NCI-H2029 (cell line): ENCODE measurements around the gene CXorf49.
"Not testable (repeated sequence)": the region's sequence is repeated elsewhere in the genome, so short reads cannot be mapped to it uniquely, and the experiment has no call there.

Experiments used
- DNase-seq: peaks from one replicate; lab custom pipeline; 2025; lab: John Stamatoyannopoulos, UW

Gene CXorf49

DNA sequence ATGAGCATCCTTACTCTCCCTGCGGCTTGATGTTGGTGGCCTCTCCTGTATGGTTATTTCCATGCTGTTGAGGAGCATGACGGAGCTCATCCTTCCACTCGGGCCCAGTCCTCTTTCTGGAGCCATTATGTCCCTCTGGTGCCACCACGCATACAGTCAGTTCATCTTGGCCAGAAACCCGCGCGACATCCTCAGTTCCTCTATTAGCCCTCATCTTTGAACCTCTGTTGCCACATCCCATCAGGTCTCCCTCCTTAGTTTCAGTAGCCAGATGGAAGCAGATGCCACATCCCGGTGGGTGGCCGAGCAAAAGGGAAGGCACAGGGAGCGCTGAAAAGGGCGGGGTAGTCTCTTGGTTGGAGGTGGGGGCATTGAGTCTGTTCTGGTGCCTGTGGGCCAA, 46.1 kb downstream of the CXorf49 start:
- DNase-seq: no peak

DNA sequence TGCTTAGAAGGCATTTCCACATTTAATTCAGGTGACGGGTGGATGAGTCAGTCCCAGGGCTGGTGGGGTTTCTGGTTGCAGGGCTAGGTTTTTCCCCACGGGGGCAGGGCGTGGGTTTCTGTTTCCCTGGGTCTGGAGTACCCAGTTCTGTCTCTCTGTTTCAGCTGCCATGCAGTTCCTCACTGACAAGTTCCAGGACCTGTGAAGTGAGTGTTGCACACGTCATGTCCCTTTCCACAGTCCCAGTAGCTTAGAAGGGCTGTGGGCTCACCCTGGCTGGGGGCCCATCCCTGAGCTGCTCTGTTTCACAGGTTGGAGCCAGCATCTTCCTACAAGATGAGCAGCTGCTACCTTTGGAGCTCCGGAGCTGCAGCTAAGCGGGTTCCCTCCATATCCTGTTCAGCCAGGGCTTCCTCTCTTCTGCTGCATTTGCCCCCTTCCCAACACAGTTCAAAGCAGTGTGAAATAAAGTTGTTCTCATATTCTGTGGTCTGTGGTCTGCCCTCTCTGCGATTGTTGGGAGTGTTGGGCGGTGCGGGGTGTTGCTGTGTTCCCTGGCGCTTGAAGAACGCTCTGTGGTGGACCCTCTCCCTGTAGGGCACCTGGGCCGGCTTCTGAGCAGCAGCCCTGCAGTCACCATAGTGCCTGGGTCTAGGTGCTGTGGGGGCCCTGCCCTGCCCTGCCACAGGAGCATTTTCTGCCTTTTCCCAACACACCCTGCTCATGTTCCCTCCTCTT, 46.9 kb downstream of the CXorf49 start:
- no peak for DNase-seq

DNA sequence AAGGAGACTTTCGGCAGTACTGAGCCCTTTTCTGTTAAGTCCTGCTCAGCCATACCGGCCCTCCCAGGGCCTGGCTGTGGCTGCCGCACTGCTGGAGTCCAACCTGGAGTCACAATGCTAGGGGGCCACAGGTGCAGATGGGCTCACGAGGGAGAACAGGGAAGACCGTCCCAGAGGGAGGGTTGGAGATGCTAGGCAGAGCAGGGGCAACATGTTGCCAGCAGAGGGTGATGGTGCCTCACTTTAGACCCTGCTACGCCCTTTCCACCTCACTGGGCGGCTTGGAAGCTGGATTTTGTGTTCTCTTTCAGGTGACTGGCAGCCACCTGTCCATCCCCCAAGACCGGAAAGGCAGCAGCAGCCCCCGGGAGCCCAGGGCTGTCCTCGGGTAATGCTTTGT, 48.1 kb downstream of the CXorf49 start:
- DNase-seq: not testable (repeated sequence)

DNA sequence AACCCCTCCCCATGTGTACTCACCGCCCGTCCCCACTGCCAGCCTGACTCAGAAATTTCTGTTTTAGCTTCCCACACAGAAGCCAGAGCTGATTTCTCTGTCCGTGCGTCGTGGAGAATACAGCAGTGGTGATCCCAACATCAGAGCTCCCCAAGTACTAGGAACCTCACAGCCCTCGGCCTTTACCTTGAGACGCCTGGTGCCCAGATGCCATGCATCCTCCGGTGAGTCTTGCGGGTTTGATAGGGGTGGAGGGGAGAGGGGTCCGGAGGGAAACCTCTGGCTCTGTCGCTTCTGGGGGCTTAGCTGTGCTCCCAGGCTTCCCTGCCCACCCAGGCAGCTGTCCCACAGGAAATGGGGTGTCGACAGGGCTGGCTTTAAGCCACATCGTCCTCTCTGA, 48.6 kb downstream of the CXorf49 start:
- no peak for DNase-seq

DNA sequence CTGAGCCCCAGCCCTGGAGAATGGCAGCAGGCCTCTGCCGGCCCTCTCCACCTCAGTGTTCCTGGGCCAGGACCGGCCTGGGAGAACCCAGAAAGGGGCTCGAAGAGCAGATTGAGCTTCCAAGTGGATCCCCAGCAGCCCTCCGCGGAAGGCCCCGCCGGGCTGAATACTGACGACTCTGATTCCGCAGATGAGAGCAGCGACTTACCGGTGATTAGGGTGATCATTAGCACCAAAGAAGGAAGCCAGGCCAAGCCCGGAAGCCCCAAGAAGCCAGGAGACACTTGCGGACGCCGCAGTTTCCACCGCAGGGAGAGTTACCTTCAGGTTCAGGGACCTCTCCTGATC, 49.9 kb downstream of the CXorf49 start:
- no peak for DNase-seq

DNA sequence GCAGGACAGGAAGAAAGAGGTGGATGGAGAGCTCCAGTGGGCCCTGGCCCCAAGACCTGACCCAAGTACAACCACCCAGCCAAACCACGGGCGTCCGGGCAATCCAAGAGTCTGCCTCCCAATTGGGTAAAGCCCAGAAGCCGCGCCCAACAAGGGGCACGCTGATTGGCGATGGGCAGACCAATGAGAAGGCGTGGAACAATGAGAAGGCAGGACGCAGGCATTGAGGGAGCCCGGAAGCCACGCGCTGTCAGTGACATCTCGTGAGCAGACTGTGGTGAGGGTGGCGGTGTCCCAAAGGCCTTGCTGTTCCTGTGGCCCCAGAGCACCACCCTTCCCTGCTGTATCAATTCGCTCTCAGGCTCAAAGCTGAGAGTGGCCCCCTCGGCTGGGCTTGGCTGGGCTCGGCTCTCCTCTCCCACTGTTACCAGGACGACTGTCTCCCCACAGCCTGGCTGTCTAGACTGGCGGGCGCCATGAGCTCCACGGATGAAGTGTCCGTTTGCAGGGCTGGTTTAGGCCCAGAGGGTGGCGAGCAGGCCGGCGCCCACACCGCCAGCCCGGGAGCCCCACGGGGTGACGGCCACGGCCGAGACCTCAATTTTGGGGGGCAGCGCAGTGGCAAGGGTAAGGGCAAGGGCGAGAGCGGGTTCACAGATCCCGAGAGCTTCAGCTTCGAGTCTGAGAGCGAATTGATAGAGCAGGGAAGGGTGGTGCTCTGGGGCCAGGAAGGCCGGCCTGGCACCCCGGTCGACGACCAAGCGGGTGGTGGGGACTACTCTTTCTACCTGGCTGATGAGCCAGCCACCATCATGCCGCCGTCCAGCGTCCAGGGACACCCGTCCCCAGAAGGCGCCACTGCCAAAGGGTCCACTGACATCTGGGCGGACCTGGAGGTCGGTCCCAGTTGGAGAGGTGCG, 50.5 kb downstream of the CXorf49 start, which contains the start of gene LOC101059915:
Gene LOC101059915 (plus strand): TSS at position 219 of the 920 bp plus-strand sequence.
- peak; percentile 76 for DNase-seq

DNA sequence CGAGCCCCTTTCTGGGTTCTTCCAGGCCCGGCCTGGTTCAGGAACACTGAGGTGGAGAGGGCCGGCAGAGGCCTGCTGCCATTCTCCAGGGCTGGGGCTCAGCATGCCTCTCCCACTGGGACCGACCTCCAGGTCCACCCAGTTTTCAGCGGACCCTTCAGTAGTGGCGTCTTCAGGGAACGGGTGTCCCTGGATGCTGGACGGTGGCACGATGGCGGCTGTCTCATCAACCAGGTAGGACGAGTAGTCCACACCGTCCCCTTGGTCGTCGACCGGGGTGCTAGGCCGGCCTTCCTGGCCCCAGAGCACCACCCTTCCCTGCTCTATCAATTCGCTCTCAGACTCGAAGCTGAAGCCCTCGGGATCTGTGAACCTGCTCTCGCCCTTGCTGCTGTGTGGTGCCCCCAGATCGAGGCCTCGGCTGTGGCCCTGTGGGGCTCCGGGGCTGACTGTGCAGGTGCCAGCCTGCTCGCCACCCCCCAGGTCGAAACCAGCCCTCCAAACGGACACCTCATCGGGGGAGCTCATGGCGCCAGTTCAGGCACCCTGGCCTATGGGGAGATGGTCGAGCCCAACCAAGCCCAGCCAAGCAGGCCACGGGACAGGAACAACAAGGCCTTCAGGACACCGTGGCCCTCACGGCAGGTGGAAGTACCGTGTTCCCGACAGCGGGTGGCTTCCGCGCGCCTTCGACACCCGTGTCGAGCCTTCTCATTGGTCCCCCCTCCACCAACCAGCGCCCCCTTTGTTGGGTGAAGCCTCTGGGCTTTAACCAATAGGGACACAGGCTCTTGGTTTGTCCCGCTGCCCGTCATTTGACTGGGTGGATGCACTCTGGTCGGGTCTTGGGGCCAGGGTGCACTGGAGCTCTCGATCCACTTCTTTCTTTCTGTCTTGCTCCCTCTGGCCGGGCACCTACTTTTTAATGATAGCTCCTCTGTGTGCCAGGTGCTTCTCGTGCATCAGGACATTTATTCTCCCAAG, 51.6 kb downstream of the CXorf49 start:
- DNase-seq: no peak

DNA sequence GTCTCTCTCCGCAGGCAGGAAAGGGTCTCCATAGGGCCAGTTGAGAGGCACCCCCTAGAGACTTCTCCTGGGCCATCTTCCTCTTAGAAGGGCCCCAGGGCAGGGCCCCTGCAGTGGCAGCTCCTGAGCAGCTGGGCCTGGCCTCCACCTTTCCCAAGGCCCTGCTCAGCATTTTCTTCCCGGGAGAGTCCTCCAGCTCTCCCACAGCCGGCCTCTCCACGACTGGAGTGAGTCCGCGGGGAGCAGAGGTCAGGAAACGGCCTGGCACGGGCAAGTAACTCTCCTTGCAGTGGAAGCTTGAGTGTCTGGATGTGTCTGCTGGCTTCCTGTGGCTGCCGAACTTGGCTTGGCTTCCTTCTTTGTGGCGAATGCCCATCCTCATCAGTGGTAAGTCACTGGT, 52.3 kb downstream of the CXorf49 start:
- DNase-seq: no peak

DNA sequence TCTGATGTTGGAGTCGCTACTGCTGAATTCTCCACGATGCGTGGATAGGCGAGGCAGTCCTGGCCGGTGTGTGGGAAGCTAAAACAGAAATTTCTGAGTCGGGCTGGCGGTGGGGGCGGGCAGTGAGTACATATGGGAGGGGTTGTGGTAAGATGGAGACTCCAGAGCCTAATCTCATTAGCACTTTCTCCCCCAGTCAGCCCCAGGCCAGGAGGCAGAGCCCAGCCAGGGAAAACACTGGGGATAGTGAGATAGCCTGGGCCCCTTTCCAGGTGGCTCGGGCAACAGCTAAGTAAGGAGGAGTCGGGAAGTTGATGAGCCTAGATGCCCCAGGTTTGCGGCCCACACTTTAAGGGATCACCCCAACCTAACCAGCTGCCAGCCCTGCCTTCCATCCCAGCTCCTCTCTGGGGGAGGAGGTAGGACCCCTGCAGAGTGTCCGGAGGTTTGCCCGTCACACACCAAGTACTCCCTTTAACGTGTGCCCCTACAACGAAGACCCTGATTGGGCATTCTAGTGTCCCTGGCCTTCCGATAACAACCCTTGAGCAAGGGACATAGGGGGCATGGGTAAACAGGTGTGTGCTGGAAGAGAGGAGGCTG, 53.1 kb downstream of the CXorf49 start:
- DNase-seq: no peak
